Right atrium auricular region (tissue), 2 donors: Measurements from ENCODE around the gene GTF2F2. TPM values are rescaled to one million over a fixed set of nuclear protein-coding genes. Genes with fewer than 3 reads are reported as not detected.

Source experiments
- DNase-seq: peaks from one replicate; pipeline ENCODE4 v3.0.0-alpha.2; 2019; ENCODE audit warnings: low spot score
- H3K27ac ChIP-seq, 2 donors: fragments of 200-600 bp; sonication (generic); 1 replicate in 1 of 2; 2 replicates in 1 of 2; pipeline ENCODE4 v1.5.1; 2016 to 2019
- H3K27me3 ChIP-seq, 2 donors: fragments of 200-600 bp; sonication (generic); one replicate each; pipeline versions ENCODE4 v1.5.1 to v1.6.0; 2017 to 2019
- H3K36me3 ChIP-seq: fragments of 200-600 bp; sonication (generic); one replicate; pipeline ENCODE4 v1.5.1; 2016
- H3K4me1 ChIP-seq, 2 donors: fragments of 200-600 bp; sonication (generic); one replicate each; pipeline versions ENCODE4 v1.5.1 to v1.6.0; 2017 to 2019
- H3K4me3 ChIP-seq, 2 donors: fragments of 200-600 bp; sonication (generic); 1 replicate in 1 of 2; 2 replicates in 1 of 2; pipeline ENCODE4 v1.5.1; 2017 to 2019; ENCODE audit warnings: mild to moderate bottlenecking in 1 of 2, moderate library complexity in 1 of 2
- H3K9me3 ChIP-seq, 2 donors: fragments of 200-600 bp; sonication (generic); one replicate each; pipeline ENCODE4 v1.5.1; 2019
- CTCF ChIP-seq, 2 donors: fragments of 200-600 bp; sonication (generic); IDR thresholded peaks; one replicate each; pipeline ENCODE4 v1.5.1; 2019; ENCODE audit warnings: antibody characterized with exemption in 2 of 2
- total RNA-seq, 2 donors: library from RNA; depleted of rRNA; stranded (reverse); fragments of >200 nt; gene quantifications; one replicate each; pipeline ENCODE4 v1.1.0, GENCODE V29; 2016

GTF2F2 gene
- total RNA-seq, 2 donors from 2014 or later = 9.4 to 23.3 TPM

- Histone ChIP-seq H3K27ac (no peak overlapping the region), H3K27me3 (no peaks in the 10 kb centered on the region), H3K4me3 (no peak overlapping the region), H3K9me3 (no peaks in the 10 kb centered on the region), H3K4me1 (peaks cover 0 to 5% of the 10 kb centered on the region in 2 donors), H3K36me3 (peaks cover 8% of the 10 kb centered on the region)
- DNase-seq = no peak
- no peak for TF ChIP-seq CTCF (IDR thresholded peaks at IDR 0.05)
Observed at GRCh38 chr13:45141369-45141768, 21.1 kb downstream of the GTF2F2 start.

- no peak for TF ChIP-seq CTCF (IDR thresholded peaks at IDR 0.05)
- Histone ChIP-seq H3K27me3 (no peaks in the 10 kb centered on the region), H3K9me3 (no peaks in the 10 kb centered on the region), H3K4me3 (no peak overlapping the region), H3K36me3 (peaks cover 8% of the 10 kb centered on the region), H3K27ac (peak overlapping the region in 1 of 2 donors; percentile 19), H3K4me1 (peaks cover 0 to 5% of the 10 kb centered on the region in 2 donors)
- DNase-seq = no peak
Observed at GRCh38 chr13:45142440-45143345, 22.4 kb downstream of the GTF2F2 start.

GRCh38 chr13:45143346-45143751 is 23.0 kb downstream of the GTF2F2 start:
- H3K27ac ChIP-seq = peak overlapping the region in 1 of 2 donors; percentile 19
- no peak for DNase-seq
- TF ChIP-seq CTCF (IDR thresholded peaks at IDR 0.05) = no peak

GRCh38 chr13:45149964-45150363 is 29.7 kb downstream of the GTF2F2 start:
- no peaks in the 10 kb centered on the region for H3K36me3 ChIP-seq
- no peak for TF ChIP-seq CTCF (IDR thresholded peaks at IDR 0.05)

More at GRCh38 chr13:45143346-45143751, 23.0 kb downstream of the GTF2F2 start:
- H3K4me1 ChIP-seq = peaks cover 0 to 5% of the 10 kb centered on the region in 2 donors
- H3K27me3 ChIP-seq = no peaks in the 10 kb centered on the region
- no peak overlapping the region for H3K4me3 ChIP-seq
- peaks cover 7% of the 10 kb centered on the region for H3K36me3 ChIP-seq
- H3K9me3 ChIP-seq = no peaks in the 10 kb centered on the region

GRCh38 chr13:45156565-45157361 is 36.5 kb downstream of the GTF2F2 start:
- no peak for DNase-seq
- Histone ChIP-seq H3K36me3 (no peaks in the 10 kb centered on the region), H3K4me1 (no peaks in the 10 kb centered on the region), H3K4me3 (no peak overlapping the region), H3K27ac (no peak overlapping the region), H3K27me3 (no peaks in the 10 kb centered on the region), H3K9me3 (no peaks in the 10 kb centered on the region)
- no peak for TF ChIP-seq CTCF (IDR thresholded peaks at IDR 0.05)

More at GRCh38 chr13:45149964-45150363, 29.7 kb downstream of the GTF2F2 start:
- Histone ChIP-seq H3K27ac (no peak overlapping the region), H3K4me1 (no peaks in the 10 kb centered on the region), H3K9me3 (no peaks in the 10 kb centered on the region), H3K4me3 (no peak overlapping the region), H3K27me3 (no peaks in the 10 kb centered on the region)
- DNase-seq = no peak
